K562 (cell line): ENCODE results near the gene YES1.

Experiments used
- CBX3 ChIP-seq, 2 experiments: IDR thresholded peaks; 1 replicate in 1 of 2; 2 replicates in 1 of 2; pipeline ENCODE4 v1.6.1; 2012; ENCODE audit warnings: inconsistent platforms in 2 of 2, low read length in 2 of 2, borderline replicate concordance in 1 of 2, control low read depth in 1 of 2
- CHD1 ChIP-seq: fragments of 200-600 bp; sonication (generic); IDR thresholded peaks from one replicate; pipeline ENCODE4 v1.6.1; 2012; ENCODE audit warnings: mild to moderate bottlenecking, moderate library complexity, low read length, inconsistent platforms
- CTCF ChIP-seq, 3 experiments: IDR thresholded peaks in 2 of 3; conservative IDR thresholded peaks in 1 of 3; 2 replicates each; pipeline ENCODE4 v1.5.1; 2011 to 2012; ENCODE audit warnings: low read length in 3 of 3, mild to moderate bottlenecking in 3 of 3, control low read depth in 2 of 3, improper control_type of control experiment in 1 of 3, inconsistent platforms in 1 of 3, low read depth in 1 of 3, mixed read lengths in 1 of 3, moderate library complexity in 1 of 3; ENCODE audit not compliant: insufficient read depth in 2 of 3
- EZH2 ChIP-seq: IDR thresholded peaks from 2 replicates; pipeline ENCODE4 v1.6.1; 2012; ENCODE audit warnings: low read depth, mild to moderate bottlenecking, inconsistent platforms, low read length, borderline replicate concordance
- JUN ChIP-seq, 2 experiments: sonication (generic) in 1 of 2; formaldehyde crosslinking in 1 of 2; IDR thresholded peaks; 2 replicates each; pipeline versions ENCODE4 v1.6.1 to v1.8.0; 2012 to 2022; ENCODE audit warnings: borderline replicate concordance in 2 of 2, mild to moderate bottlenecking in 2 of 2, improper control_type of control experiment in 1 of 2, low read depth in 1 of 2, low read length in 1 of 2, missing genetic modification reagents in 1 of 2
- KDM1A ChIP-seq, 2 experiments: fragments of 450-650 bp; IDR thresholded peaks; 2 replicates each; pipeline ENCODE4 v1.6.1; 2016; ENCODE audit warnings: mild to moderate bottlenecking in 2 of 2
- MLX ChIP-seq, 2 experiments: fragments of 450-650 bp in 1 of 2; sonication (generic) in 1 of 2; formaldehyde crosslinking; conservative IDR thresholded peaks; 2 replicates each; pipeline versions ENCODE4 v1.4.0 to v1.8.1; 2020 to 2022; ENCODE audit warnings: mild to moderate bottlenecking in 1 of 2, missing genetic modification reagents in 1 of 2
- POLR2AphosphoS2 ChIP-seq: IDR thresholded peaks from 2 replicates; pipeline ENCODE4 v1.6.1; 2012; ENCODE audit warnings: low read length, improper control_type of control experiment
- PRDM10 ChIP-seq: fragments of 450-650 bp; IDR thresholded peaks from 2 replicates; pipeline ENCODE4 v1.6.1; 2018; ENCODE audit not compliant: partially characterized antibody
- ZNF140 ChIP-seq: fragments of 250-450 bp; sonication (Bioruptor Pico); IDR thresholded peaks from 2 replicates; pipeline ENCODE4 v1.8.0; 2021; ENCODE audit warnings: moderate library complexity, mild to moderate bottlenecking, inconsistent platforms
- ZNF57 ChIP-seq: fragments of 450-650 bp; formaldehyde crosslinking; IDR thresholded peaks from 2 replicates; pipeline ENCODE4 v1.4.0; 2020; ENCODE audit warnings: mild to moderate bottlenecking, moderate library complexity
- ZNF778 ChIP-seq: fragments of 450-650 bp; formaldehyde crosslinking; IDR thresholded peaks from 2 replicates; pipeline ENCODE4 v1.4.0; 2020; ENCODE audit warnings: mild to moderate bottlenecking, moderate library complexity
- TF ChIP-seq, protein P1 (sequence below): fragments of 250-450 bp; sonication (Bioruptor Pico); IDR thresholded peaks from 2 replicates; pipeline ENCODE4 v1.8.0; 2022; ENCODE audit warnings: moderate library complexity, mild to moderate bottlenecking, inconsistent platforms
- TF ChIP-seq, protein P2 (sequence below): fragments of 250-450 bp; sonication (Bioruptor Pico); IDR thresholded peaks from 2 replicates; pipeline ENCODE4 v1.8.0; 2021; ENCODE audit warnings: moderate library complexity, mild to moderate bottlenecking, inconsistent platforms

GRCh38 chr18:741931-742512, 70.0 kb downstream of the YES1 start:
- TF ChIP-seq CTCF (IDR thresholded peaks at IDR 0.05 in 2 of 3, conservative IDR thresholded peaks at IDR 0.05 in 1 of 3; ENCODE audit: insufficient read depth in 2 of 3, low read depth in 1 of 3, low read length in 3 of 3) (peak; percentile 69 to 92 (median 70); a peak in 5 of 6 replicates), ZNF140 (no peak), ZNF57 (CRISPR knock-in tag) (no peak), MLX (CRISPR knock-in tag; conservative IDR thresholded peaks at IDR 0.05) (no peak), ZNF778 (CRISPR knock-in tag) (no peak), POLR2AphosphoS2 (no peak; the same call in 1 of the 2 replicates), JUN (IDR thresholded peaks at IDR 0.05; ENCODE audit: borderline replicate concordance, low read depth, low read length) (0 out of 2 replicates have a peak, but pooled peaks have one; percentile 40), JUN (CRISPR knock-in tag; IDR thresholded peaks at IDR 0.05; ENCODE audit: borderline replicate concordance) (no peak), CBX3 (IDR thresholded peaks at IDR 0.05; ENCODE audit: borderline replicate concordance in 1 of 2, low read length in 2 of 2) (no peak), CHD1 (no peak), EZH2 (no peak), KDM1A (IDR thresholded peaks at IDR 0.05) (peak in 1 of 2 experiments; percentile 27; a peak in 1 of 4 replicates), PRDM10 (peak; percentile 64)
- TF ChIP-seq, protein P1, sequence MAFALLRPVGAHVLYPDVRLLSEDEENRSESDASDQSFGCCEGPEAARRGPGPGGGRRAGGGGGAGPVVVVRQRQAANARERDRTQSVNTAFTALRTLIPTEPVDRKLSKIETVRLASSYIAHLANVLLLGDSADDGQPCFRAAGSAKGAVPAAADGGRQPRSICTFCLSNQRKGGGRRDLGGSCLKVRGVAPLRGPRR: no peak
- TF ChIP-seq, protein P2, sequence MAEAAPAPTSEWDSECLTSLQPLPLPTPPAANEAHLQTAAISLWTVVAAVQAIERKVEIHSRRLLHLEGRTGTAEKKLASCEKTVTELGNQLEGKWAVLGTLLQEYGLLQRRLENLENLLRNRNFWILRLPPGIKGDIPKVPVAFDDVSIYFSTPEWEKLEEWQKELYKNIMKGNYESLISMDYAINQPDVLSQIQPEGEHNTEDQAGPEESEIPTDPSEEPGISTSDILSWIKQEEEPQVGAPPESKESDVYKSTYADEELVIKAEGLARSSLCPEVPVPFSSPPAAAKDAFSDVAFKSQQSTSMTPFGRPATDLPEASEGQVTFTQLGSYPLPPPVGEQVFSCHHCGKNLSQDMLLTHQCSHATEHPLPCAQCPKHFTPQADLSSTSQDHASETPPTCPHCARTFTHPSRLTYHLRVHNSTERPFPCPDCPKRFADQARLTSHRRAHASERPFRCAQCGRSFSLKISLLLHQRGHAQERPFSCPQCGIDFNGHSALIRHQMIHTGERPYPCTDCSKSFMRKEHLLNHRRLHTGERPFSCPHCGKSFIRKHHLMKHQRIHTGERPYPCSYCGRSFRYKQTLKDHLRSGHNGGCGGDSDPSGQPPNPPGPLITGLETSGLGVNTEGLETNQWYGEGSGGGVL (CRISPR knock-in tag): no peak
